Prostate gland (tissue), 2 donors: ENCODE results near the gene ACTA2.

Source experiments
- CTCF ChIP-seq, 4 experiments: fragments of 200-600 bp in 2 of 4; fragments of 450-650 bp in 2 of 4; sonication (generic) in 2 of 4; IDR thresholded peaks; 1 replicate in 3 of 4; 2 replicates in 1 of 4; pipeline ENCODE4 v1.5.1; 2016 to 2019; ENCODE audit warnings: antibody characterized with exemption in 4 of 4, mild to moderate bottlenecking in 2 of 4, moderate library complexity in 2 of 4
- POLR2A ChIP-seq: fragments of 450-650 bp; IDR thresholded peaks from one replicate; pipeline ENCODE4 v1.6.1; 2016; ENCODE audit warnings: antibody characterized with exemption, mild to moderate bottlenecking
- POLR2AphosphoS5 ChIP-seq: sonication (generic); formaldehyde crosslinking; IDR thresholded peaks from one replicate; pipeline ENCODE4 v1.6.1; 2017; ENCODE audit warnings: antibody characterized with exemption

- TF ChIP-seq CTCF (IDR thresholded peaks at IDR 0.05), result no peak
- no peak for TF ChIP-seq POLR2A
- TF ChIP-seq POLR2AphosphoS5, result no peak
Observed at GRCh38 chr10:88901206-88901983, 51.2 kb downstream of the ACTA2 start.
